SK-N-MC (cell line): ENCODE measurements around the gene MARCHF10.

Experiments used
- DNase-seq: peaks from one replicate; pipeline ENCODE4 v3.0.0-alpha.2; 2011; ENCODE audit warnings: low read depth, low spot score
- H3K27ac ChIP-seq: fragments of 200-600 bp; sonication (generic); 2 replicates; pipeline ENCODE4 v1.5.1; 2016; ENCODE audit warnings: mixed run types
- H3K36me3 ChIP-seq: fragments of 200-600 bp; sonication (generic); 2 replicates; pipeline ENCODE4 v1.6.1; 2017; ENCODE audit warnings: antibody characterized with exemption, low read length, mixed read lengths; ENCODE audit not compliant: insufficient read depth
- H3K4me3 ChIP-seq: fragments of 200-600 bp; sonication (generic); 2 replicates; pipeline ENCODE4 v1.5.1; 2016
- H3K9ac ChIP-seq: fragments of 200-600 bp; sonication (generic); 2 replicates; pipeline ENCODE4 v1.8.0; 2017; ENCODE audit warnings: mixed run types, mixed read lengths; ENCODE audit not compliant: insufficient read length
- H3K9me3 ChIP-seq: fragments of 200-600 bp; sonication (generic); 2 replicates; pipeline ENCODE4 v1.6.1; 2017; ENCODE audit warnings: low read depth, mild to moderate bottlenecking, antibody characterized with exemption, low read length, moderate library complexity, mixed read lengths
- EZH2 ChIP-seq: fragments of 200-600 bp; sonication (generic); IDR thresholded peaks from one replicate; pipeline ENCODE4 v1.6.1; 2017; ENCODE audit warnings: antibody characterized with exemption
- FOXP2 ChIP-seq: optimal IDR thresholded peaks from 2 replicates; pipeline ENCODE3; 2011; ENCODE audit warnings: mild to moderate bottlenecking, moderate library complexity; ENCODE audit not compliant: insufficient read depth; ENCODE audit errors: extremely low read length, control extremely low read depth
- POLR2AphosphoS5 ChIP-seq: IDR thresholded peaks from 2 replicates; pipeline ENCODE4 v1.6.1; 2012; ENCODE audit warnings: mild to moderate bottlenecking, low read depth, low read length, borderline replicate concordance

Gene MARCHF10

GRCh38 chr17:62675260-62675659 is 132.9 kb downstream of the MARCHF10 start:
- DNase-seq: no peak
- no peaks in the 10 kb centered on the region for H3K9me3 ChIP-seq
- TF ChIP-seq POLR2AphosphoS5: no peak
- no peak for TF ChIP-seq EZH2
- TF ChIP-seq FOXP2: no peak
- H3K9ac ChIP-seq: no peak overlapping the region
- peaks cover 26% of the 10 kb centered on the region; the same call in 1 of the 2 replicates for H3K36me3 ChIP-seq
- no peak overlapping the region for H3K27ac ChIP-seq
- H3K4me3 ChIP-seq: no peak overlapping the region

GRCh38 chr17:62674841-62675240 is 133.3 kb downstream of the MARCHF10 start:
- no peak for TF ChIP-seq EZH2
- no peak overlapping the region for H3K27ac ChIP-seq
- no peaks in the 10 kb centered on the region for H3K9me3 ChIP-seq
- no peak for DNase-seq
- peaks cover 26% of the 10 kb centered on the region; the same call in 1 of the 2 replicates for H3K36me3 ChIP-seq
- no peak overlapping the region for H3K9ac ChIP-seq
- no peak overlapping the region for H3K4me3 ChIP-seq

DNA sequence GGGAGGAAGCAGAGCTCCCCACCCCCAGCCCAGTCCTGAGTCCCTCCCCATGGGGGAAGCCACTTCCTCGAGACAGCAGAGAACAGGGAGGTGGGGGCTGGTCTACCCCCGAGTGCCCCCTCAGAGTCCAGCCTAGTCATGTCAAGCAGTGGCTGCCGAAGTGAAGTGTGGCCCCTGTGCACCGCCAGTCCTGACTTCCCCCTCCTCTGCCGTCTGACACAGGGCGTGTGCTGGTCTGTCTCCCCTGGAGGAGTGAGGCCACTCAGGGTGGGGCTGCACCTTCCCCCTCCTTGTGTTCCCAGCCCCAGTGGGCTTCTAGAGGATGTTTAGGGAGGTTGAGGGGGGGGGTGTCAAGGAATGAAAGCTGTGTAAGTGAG is 133.8 kb downstream of the MARCHF10 start:
- peaks cover 26% of the 10 kb centered on the region; the same call in 1 of the 2 replicates for H3K36me3 ChIP-seq
- DNase-seq: no peak
- no peaks in the 10 kb centered on the region for H3K9me3 ChIP-seq
- H3K4me3 ChIP-seq: no peak overlapping the region
- TF ChIP-seq EZH2 (no peak), FOXP2 (no peak), POLR2AphosphoS5 (no peak)
- H3K9ac ChIP-seq: no peak overlapping the region
- H3K27ac ChIP-seq: no peak overlapping the region

DNA sequence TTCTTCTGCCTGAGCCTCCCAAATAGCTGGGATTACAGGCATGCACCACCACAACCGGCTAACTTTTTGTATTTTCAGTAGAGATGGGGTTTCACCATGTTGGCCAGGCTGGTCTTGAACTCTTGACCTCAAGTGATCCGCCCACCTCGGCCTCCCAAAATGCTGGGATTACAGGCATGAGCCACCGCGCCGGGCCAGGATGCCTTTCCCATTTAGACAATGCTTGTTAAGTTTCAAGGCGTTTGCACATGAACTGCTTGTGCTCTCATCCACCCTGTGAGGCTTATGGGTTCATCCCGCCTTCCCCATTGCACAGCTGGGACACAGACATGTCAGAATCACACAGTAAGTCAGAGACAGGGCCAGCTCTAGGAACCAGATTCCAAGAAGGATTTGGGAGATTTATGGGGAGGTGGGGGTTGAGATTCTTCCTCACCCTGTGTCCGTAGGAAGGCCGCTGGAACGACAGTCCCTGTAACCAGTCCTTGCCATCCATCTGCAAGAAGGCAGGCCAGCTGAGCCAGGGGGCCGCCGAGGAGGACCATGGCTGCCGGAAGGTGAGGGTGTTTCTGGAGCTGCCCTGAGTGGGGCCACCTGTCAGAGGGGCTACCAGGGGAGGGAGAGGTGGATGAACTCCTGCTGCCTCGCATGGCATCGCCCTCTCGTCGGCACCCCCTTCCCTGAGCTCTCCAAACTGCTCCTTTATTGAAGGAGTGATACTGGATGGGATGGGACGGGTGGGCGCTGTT is 134.3 kb downstream of the MARCHF10 start:
- DNase-seq: no peak
- peaks cover 26% of the 10 kb centered on the region; the same call in 1 of the 2 replicates for H3K36me3 ChIP-seq
- no peak overlapping the region for H3K9ac ChIP-seq
- no peak for TF ChIP-seq EZH2
- no peak for TF ChIP-seq FOXP2
- no peak for TF ChIP-seq POLR2AphosphoS5
- no peak overlapping the region for H3K4me3 ChIP-seq
- no peaks in the 10 kb centered on the region for H3K9me3 ChIP-seq
- H3K27ac ChIP-seq: no peak overlapping the region

DNA sequence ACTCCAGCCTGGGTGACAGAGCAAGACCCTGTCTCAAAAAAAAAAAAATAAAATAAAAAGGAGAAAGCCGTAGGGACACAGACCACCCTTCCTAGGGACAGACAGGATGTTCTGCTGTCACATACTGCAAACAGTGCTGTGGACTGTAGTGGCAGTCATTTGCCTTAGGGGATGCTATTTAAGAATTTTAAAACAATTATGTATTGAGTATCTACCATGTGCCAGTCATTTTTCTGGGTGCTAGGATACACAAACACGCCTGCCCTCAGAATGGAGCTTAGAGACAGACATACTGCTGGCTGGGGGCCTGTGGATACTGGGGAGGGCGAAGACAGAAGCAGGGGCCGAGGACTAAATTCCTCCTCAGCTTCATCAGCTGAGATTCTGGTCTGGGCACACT is 135.2 kb downstream of the MARCHF10 start:
- no peaks in the 10 kb centered on the region for H3K9me3 ChIP-seq
- no peak for DNase-seq
- no peak overlapping the region for H3K4me3 ChIP-seq
- no peak for TF ChIP-seq EZH2
- TF ChIP-seq FOXP2: no peak
- no peak for TF ChIP-seq POLR2AphosphoS5
- no peak overlapping the region for H3K9ac ChIP-seq
- H3K27ac ChIP-seq: no peak overlapping the region
- H3K36me3 ChIP-seq: peaks cover 26% of the 10 kb centered on the region; the same call in 1 of the 2 replicates

- Histone ChIP-seq H3K4me3 (no peak overlapping the region), H3K27ac (no peak overlapping the region), H3K9me3 (no peaks in the 10 kb centered on the region), H3K36me3 (peaks cover 20% of the 10 kb centered on the region; the same call in 1 of the 2 replicates), H3K9ac (no peak overlapping the region)
- no peak for TF ChIP-seq EZH2
- no peak for TF ChIP-seq FOXP2
- TF ChIP-seq POLR2AphosphoS5: no peak
- DNase-seq: no peak
These were observed 136.6 kb downstream of the MARCHF10 start for GRCh38 chr17:62671553-62671952.

DNA sequence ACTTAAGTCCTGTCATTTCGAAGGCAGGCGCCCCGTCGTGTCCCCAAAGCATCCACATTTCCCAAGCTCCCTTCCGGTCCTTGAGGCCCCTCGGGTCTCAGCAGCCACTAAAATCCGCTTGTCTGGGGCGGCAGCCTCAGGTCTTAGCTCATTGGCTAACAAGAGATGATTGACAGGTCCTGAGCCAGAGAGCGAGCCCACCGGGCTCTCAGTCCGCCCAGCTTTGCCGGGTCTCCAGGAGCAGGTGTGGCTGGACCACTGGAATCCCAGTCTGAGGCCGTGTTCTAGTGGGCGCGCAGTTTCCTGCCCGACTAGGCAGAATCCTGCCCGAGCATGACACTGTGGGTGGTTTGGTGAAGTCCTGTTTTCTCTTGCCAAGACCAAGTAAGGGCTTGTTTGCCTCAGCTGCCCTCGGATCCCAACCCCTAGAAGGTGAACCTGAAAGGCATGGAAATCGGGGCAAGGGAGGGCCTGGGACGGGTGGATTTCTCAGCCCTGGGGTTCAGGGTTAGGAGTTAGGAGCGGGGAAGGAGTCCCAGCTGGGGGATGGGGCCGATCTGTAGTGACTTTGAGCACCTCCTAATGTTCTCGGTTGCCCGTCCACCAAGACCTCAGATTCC is 137.8 kb downstream of the MARCHF10 start:
- DNase-seq: no peak
- Histone ChIP-seq H3K4me3 (no peak overlapping the region), H3K36me3 (peaks cover 10% of the 10 kb centered on the region; the same call in 1 of the 2 replicates), H3K9ac (no peak overlapping the region), H3K9me3 (no peaks in the 10 kb centered on the region), H3K27ac (no peak overlapping the region)
- TF ChIP-seq FOXP2 (no peak), POLR2AphosphoS5 (no peak), EZH2 (no peak)

- no peak overlapping the region for H3K4me3 ChIP-seq
- no peaks in the 10 kb centered on the region for H3K9me3 ChIP-seq
- H3K27ac ChIP-seq: no peak overlapping the region
- DNase-seq: no peak
- no peak for TF ChIP-seq EZH2
- H3K36me3 ChIP-seq: peaks cover 6% of the 10 kb centered on the region; the same call in 1 of the 2 replicates
- H3K9ac ChIP-seq: no peak overlapping the region
These were observed 139.9 kb downstream of the MARCHF10 start for GRCh38 chr17:62668091-62668804.
